Caki2 (cell line): ENCODE results near the gene SMIM17. TPM values are rescaled to one million over a fixed set of nuclear protein-coding genes. Genes with fewer than 3 reads are reported as not detected.
A peak's percentile ranks its signal among the peaks of the same experiment; 100 is the strongest.
"Not testable (repeated sequence)": the region's sequence is repeated elsewhere in the genome, so short reads cannot be mapped to it uniquely, and the experiment has no call there.

Experiments used
- DNase-seq: peaks from one replicate; pipeline ENCODE4 v3.0.0-alpha.2; 2015; ENCODE audit warnings: low read depth
- in situ Hi-C: cut with HindIII; loops from 2 replicates; pipeline ENCODE4 v1.10.0; 2016; ENCODE audit warnings: low sequenced_read_pairs, low pct_unique_long_range_greater_than_20kb, mixed read lengths
- total RNA-seq: library from RNA; depleted of rRNA; stranded (reverse); fragments of >200 nt; shearing (Covaris generic); gene quantifications from 2 replicates; pipeline ENCODE4 v1.2.3, GENCODE V29; 2014; ENCODE audit warnings: low replicate concordance

The SMIM17 gene
- total RNA-seq, 1 experiment from 2014 or later: 1.0 TPM

DNA sequence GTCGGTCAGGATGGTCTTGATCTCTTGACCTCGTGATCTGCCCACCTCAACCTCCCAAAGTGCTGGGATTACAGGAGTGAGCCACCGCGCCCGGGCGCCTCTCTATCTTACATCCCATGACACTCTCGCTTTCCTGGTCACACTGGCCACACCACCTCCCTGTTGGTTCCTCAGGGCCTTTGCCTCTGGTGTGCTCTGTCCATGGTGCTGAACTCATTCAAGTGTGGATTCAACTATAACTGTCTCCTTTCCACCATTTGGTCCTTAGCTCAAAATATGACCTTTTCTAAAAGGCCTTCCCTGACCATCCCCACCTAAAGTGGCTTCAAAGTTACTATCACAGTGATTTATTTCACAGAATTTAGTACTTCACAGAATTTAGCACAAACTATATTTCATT, 3.7 kb upstream of the SMIM17 start:
- in situ Hi-C loops: no loop called here
- DNase-seq: peak; percentile 16

- in situ Hi-C loops: no loop called here
These were observed 549 bp downstream of the SMIM17 start for GRCh38 chr19:56643460-56643955.

GRCh38 chr19:56654151-56654550, 11.2 kb downstream of the SMIM17 start:
- in situ Hi-C loops: no loop called here
- no peak for DNase-seq

More at GRCh38 chr19:56643460-56643955, 549 bp downstream of the SMIM17 start:
- DNase-seq: no peak

DNA sequence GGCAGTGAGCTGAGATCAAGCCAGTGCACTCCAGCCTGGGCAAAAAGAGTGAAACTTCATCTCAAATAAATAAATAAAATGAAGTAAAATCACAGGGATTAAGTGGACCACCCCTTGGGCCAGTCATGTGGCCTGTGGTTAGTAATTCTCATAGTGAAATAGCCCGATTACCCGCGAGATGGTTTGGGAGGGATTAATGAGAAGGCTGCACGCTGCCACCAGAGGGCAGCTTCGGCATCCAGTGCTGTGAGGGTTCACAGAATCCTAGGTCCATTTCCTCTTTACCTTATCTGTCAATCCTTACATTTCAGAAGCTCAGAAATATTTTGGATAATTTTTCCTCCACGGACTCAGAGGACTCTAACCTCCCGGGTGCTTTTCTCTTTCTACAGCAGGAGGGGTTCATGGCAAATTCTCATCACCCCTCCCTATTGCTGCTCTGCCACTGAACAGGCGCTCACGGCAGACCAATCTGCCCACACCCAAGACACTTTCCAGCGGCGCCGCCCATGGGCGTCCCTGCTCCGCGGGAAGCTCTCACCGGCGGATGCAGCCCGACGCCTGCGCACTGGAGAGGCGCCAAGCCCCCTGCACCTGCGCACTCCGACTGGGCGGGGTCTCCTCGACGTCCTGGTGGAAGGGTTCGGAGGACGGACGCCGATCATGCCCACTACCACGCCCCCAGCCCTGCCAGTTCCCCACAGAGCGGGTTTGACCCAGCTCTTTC, 17.6 kb downstream of the SMIM17 start:
- DNase-seq: no peak
- in situ Hi-C loops: no loop called here

GRCh38 chr19:56661248-56661647, 18.3 kb downstream of the SMIM17 start:
- DNase-seq: no peak
- in situ Hi-C loops: no loop called here

GRCh38 chr19:56663931-56664500, 21.1 kb downstream of the SMIM17 start:
- DNase-seq: no peak

DNA sequence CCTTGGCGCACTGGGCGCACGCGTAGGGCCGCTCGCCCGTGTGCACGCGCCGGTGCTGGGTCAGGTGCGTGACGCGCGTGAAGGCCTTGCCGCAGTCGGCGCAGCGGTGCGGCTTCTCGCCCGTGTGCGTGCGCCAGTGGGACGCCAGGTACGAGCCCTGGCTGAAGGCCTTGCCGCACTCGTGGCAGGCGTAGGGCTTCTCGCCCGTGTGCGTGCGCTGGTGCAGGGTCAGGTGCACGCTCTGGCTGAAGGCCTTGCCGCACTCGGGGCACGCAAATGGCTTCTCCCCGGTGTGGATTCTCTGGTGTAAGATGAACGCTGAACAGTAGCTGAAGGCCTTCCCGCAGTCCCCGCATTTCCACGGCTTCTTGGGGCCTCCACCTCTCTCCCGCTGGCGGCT, 21.6 kb downstream of the SMIM17 start:
- in situ Hi-C loops: no loop called here
- DNase-seq: no peak

More at GRCh38 chr19:56663931-56664500, 21.1 kb downstream of the SMIM17 start:
- in situ Hi-C loops: no loop called here

DNA sequence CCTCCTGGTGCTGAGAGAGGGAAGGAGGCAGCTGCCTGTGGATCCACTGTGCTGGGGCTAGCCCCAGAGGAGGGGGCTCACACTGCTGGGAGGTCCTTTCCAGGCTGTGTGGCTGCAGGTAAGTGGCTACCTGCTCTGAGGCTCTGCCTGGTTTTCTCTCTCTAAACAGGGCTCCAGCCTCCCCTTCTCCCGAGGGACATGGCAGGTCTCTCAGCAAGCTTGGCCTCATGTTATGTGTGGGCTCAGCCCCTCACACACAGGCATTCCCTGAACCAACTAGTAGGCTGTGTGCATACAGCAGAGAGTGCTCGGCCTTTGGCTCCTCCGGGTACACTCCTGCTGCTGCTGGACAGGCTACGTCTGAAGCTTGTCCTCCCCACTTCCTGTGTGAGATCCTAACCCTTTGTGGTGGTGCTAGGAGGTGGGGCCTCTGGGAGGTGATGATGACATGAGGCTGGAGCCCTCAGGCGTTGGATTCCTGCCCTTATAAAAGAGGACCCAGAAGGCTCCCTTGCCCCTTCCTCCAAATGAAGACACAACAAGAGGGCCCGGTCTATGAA, 24.4 kb downstream of the SMIM17 start:
- in situ Hi-C loops: no loop called here
- no peak for DNase-seq

- in situ Hi-C loops: no loop called here
These were observed 25.7 kb downstream of the SMIM17 start for GRCh38 chr19:56668676-56669075.

GRCh38 chr19:56670401-56670960, 27.5 kb downstream of the SMIM17 start:
- DNase-seq: no peak
- in situ Hi-C loops: no loop called here

More at GRCh38 chr19:56668676-56669075, 25.7 kb downstream of the SMIM17 start:
- DNase-seq: no peak

DNA sequence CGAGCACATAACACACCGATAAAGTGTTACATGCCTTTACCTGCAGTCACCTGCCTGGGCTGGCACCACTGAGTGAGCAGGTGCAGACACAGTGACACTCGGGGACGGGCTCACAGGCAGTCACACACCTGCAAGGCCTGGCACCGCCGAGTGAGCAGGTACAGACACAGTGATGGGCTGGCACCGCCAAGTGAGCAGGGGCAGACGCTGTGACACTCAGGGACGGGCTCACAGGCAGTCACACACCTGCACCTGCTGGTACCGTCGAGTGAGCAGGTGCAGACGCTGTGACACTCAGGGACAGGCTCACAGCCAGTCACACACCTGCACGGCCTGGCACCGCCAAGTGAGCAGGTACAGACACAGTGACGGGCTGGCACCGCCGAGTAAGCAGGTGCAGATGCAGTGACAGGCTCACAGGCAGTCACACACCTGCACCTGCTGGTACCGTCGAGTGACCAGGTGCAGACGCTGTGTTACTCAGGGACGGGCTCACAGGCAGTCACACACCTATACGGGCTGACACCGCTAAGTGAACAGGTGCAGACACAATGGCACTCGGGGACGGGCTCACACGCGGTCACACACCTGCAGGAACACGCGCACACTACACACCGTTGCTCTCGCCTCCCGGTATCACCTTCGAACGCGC, 28.1 kb downstream of the SMIM17 start:
- no peak for DNase-seq
- in situ Hi-C loops: no loop called here

GRCh38 chr19:56671613-56671994, 28.6 kb downstream of the SMIM17 start, which contains the start of gene ZNF835:
TSS of gene ZNF835 (minus strand) at chr19:56671757. CDS start at chr19:56665198, 6,559 bp downstream.
- in situ Hi-C loops: no loop called here
- DNase-seq: no peak

- DNase-seq, in situ Hi-C loops: not testable (repeated sequence)
These were observed 29.7 kb downstream of the SMIM17 start for GRCh38 chr19:56672610-56673009.

DNA sequence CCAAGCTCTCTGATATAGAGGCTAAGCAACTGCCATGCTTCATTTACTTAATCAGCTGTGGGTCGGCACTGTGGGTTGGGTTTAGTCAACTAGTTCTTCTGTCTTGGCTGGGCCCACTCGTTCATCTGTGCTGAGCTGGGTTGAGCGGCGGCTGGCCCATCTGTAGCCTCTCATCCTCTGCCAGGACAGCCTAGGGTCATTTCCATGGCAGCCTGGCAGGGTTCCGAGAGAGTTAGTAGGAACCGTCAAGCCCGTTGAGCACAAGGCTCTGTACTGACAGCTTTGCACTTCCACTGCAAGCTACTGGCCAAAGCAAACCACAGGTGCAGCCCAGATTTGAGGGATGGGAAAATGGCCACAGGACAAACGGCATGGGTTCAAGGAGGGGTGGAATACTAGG, 35.2 kb downstream of the SMIM17 start:
- in situ Hi-C loops: no loop called here
- no peak for DNase-seq

DNA sequence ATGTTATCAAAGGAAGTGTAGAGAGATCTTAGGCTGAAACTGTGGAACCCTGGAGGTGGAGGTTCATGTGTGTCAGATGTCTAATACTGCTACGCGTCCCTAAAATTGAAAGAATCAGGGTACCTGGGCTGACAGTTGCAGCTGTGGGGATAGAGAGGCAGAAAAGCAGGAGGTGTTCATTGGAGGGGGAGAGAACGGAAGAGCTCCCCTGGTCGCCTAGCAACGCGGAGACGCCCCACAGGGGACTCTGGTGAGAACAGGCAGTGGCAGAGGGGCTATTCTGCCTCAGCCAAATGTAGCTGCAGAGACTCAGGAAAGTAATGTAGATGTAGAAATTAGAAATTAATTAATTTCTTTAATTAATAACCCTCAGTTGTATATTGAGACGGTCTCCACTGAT, 38.7 kb downstream of the SMIM17 start:
- in situ Hi-C loops: no loop called here
- DNase-seq: no peak

DNA sequence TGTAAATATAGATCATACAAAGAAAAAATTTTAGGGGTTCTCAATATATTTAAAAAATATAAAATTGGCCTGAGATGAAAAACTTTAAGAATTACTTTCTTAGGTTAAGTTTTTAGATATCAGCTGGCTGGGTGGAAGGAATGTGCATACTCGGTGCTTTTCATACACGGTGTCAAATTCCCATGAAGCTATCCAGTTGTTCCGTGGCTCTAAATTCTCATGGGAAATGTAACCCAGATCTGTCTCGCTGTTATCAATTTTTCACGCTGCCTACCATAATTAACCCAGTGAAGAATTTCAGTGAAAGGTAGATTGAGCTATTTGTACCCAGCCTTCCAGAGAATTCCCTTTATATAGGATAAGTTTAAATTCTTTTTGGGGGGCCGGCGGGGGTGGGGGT, 40.2 kb downstream of the SMIM17 start:
- in situ Hi-C loops: no loop called here

DNA sequence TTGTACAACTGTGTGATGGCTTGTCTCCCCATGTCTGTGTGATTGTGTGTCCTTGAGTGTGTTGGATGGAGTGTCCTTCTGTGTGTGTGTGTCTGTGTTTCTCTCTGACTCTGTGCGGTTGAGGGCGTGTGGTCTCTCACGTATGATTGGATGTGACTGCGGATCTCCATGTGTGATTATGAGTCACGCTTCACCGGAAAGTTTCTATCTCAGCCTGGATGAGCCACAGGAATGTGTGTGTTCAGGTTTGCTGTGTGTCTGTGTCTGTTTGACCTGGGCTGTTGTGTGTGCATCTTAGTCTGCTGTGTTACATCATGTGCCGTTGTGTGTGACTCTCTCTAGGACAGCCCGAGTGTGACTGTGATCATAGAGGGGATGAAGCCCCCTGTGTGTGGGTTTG, 44.1 kb downstream of the SMIM17 start:
- in situ Hi-C loops: no loop called here
- no peak for DNase-seq

More for the DNA sequence above, 40.2 kb downstream of the SMIM17 start:
- no peak for DNase-seq

DNA sequence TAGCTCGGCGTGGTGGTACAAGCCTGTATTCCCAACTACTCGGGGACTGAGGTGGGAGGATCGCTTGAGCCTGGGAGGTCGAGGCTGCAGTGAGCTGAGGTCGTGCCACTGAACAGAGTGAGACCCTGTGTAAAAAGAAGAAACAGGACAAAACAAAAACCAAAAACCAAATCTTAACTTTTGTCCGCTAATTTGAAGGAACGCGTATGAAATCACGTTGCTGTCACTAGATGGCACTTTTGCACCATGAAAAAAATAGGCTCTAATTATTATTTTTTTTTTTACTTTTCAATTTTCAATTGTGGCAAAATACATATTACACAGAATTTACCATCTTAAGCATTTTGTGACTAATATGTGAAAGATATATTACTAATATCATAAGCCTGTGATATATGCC, 46.2 kb downstream of the SMIM17 start:
- in situ Hi-C loops: no loop called here
- no peak for DNase-seq

DNA sequence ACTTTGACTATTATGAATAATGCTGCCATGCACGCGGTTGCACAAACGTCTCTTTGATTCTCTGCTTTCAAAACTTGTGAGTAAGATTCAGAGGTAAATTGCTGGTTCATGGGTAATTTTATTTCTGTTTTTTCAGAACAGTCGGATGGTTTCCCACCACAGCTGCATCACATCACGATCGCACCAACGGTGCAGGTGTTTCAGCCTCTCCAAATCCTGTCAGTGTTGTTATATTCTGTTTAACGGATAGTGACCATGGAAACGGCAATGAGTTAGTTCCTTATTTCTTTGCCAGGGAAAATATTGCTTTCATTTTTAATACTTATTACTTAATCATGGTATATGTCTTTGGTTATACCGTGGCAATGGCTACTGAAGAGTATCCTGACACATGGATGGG, 47.7 kb downstream of the SMIM17 start:
- no peak for DNase-seq
- in situ Hi-C loops: no loop called here
